ENCODE data around the gene FILIP1L. TPM values are rescaled to one million over a fixed set of nuclear protein-coding genes. Genes with fewer than 3 reads are reported as not detected.

FILIP1L gene
- total and polyA plus RNA-seq, 2 donors (not counting 1 experiment from before 2014, with no cell fraction given), result 0.32 to 0.48 TPM

- Histone ChIP-seq H3K27ac (ENCODE audit: low read length in 2 of 2) (no peak overlapping the region), H4K20me1 (ENCODE audit: control insufficient read depth, insufficient read depth, low read length, poor library complexity, severe bottlenecking) (no peaks in the 10 kb centered on the region), H3K79me2 (ENCODE audit: control insufficient read depth, insufficient read depth, low read length) (peaks cover 13% of the 10 kb centered on the region), H3K4me2 (replicated peaks; ENCODE audit: low read depth, low read length, poor library complexity, severe bottlenecking) (no peak overlapping the region), H3K27me3 (replicated peaks in 1 of 4; ENCODE audit: control extremely low read depth in 1 of 4, control insufficient read depth in 3 of 4, insufficient read depth in 4 of 4, low read length in 3 of 4) (no peaks in the 10 kb centered on the region), H2AFZ (ENCODE audit: insufficient read depth, low read depth, low read length, poor library complexity, severe bottlenecking) (no peak overlapping the region), H3K4me3 (ENCODE audit: control extremely low read depth in 1 of 5, extremely low read depth in 1 of 5, insufficient read depth in 1 of 5, low read depth in 2 of 5, low read length in 4 of 5) (no peak overlapping the region), H3K4me1 (ENCODE audit: control insufficient read depth in 2 of 2, insufficient read depth in 2 of 2, low read length in 2 of 2) (peaks cover 8 to 10% of the 10 kb centered on the region in 2 donors), H3K9me3 (ENCODE audit: control extremely low read depth in 1 of 3, control insufficient read depth in 2 of 3, insufficient read depth in 1 of 3, low read length in 2 of 3) (no peaks in the 10 kb centered on the region), H3K9ac (ENCODE audit: low read length) (no peak overlapping the region), H3K36me3 (replicated peaks in 1 of 2; ENCODE audit: control extremely low read depth in 1 of 2, control insufficient read depth in 1 of 2, extremely low read depth in 1 of 2, insufficient read depth in 2 of 2, low read length in 1 of 2) (no peaks in the 10 kb centered on the region)
- Mint-ChIP-seq H3K4me3 (no peak overlapping the region), H3K27me3 (no peaks in the 10 kb centered on the region), H3K9me3 (ENCODE audit: insufficient read depth) (no peaks in the 10 kb centered on the region), H3K4me1 (peaks cover 14% of the 10 kb centered on the region), H3K27ac (no peak overlapping the region)
- DNase-seq (no peak), ATAC-seq (ENCODE audit: low read depth) (no peak)
- TF ChIP-seq CTCF (IDR thresholded peaks at IDR 0.05) (no peak), EZH2 (IDR thresholded peaks at IDR 0.05; ENCODE audit: borderline replicate concordance, insufficient read depth, low read depth, low read length, poor library complexity, severe bottlenecking) (no peak)
- no CpG with 5 or more reads among the region's 4 CpGs for WGBS (ENCODE audit: insufficient coverage)
- intact Hi-C loops (cut with micrococcal nuclease), result no loop called here
- CTCF ChIA-PET, result interaction anchor here (2.1 to 2.5 kb wide), 2 partner anchors 12 to 409 kb away, joined by 9 to 21 read pairs; no protein-coding TSS in a partner anchor
- POLR2A ChIA-PET, result no interaction called here
Observed at GRCh38 chr3:99845331-99845730, 269.0 kb downstream of the FILIP1L start.

- POLR2A ChIA-PET, result no interaction called here
- no peak overlapping the region for H3K27ac ChIP-seq (ENCODE audit: low read length in 2 of 2)
- Mint-ChIP-seq H3K27ac (no peak overlapping the region), H3K27me3 (no peaks in the 10 kb centered on the region), H3K9me3 (ENCODE audit: insufficient read depth) (no peaks in the 10 kb centered on the region), H3K4me3 (no peak overlapping the region), H3K4me1 (peaks cover 14% of the 10 kb centered on the region)
- no peak overlapping the region for H3K4me2 ChIP-seq (replicated peaks; ENCODE audit: low read depth, low read length, poor library complexity, severe bottlenecking)
- no peak overlapping the region for H2AFZ ChIP-seq (ENCODE audit: insufficient read depth, low read depth, low read length, poor library complexity, severe bottlenecking)
- intact Hi-C loops (cut with micrococcal nuclease), result loop anchor here (1.0 kb wide), 1 partner anchor 411 kb away; no protein-coding TSS in a partner anchor
- H3K9ac ChIP-seq (ENCODE audit: low read length), result no peak overlapping the region
- CTCF ChIA-PET, result interaction anchor here (0.6 to 2.5 kb wide), 20 partner anchors 11 to 748 kb away, joined by 3 to 60 read pairs (median 3); partner anchors contain the start of gene TBC1D23
- no peak overlapping the region for H3K4me3 ChIP-seq (ENCODE audit: control extremely low read depth in 1 of 5, extremely low read depth in 1 of 5, insufficient read depth in 1 of 5, low read depth in 2 of 5, low read length in 4 of 5)
- H3K9me3 ChIP-seq (ENCODE audit: control extremely low read depth in 1 of 3, control insufficient read depth in 2 of 3, insufficient read depth in 1 of 3, low read length in 2 of 3), result no peaks in the 10 kb centered on the region
- ATAC-seq (ENCODE audit: low read depth), result no peak
- peaks cover 8 to 10% of the 10 kb centered on the region in 2 donors for H3K4me1 ChIP-seq (ENCODE audit: control insufficient read depth in 2 of 2, insufficient read depth in 2 of 2, low read length in 2 of 2)
- peaks cover 12% of the 10 kb centered on the region for H3K79me2 ChIP-seq (ENCODE audit: control insufficient read depth, insufficient read depth, low read length)
- H4K20me1 ChIP-seq (ENCODE audit: control insufficient read depth, insufficient read depth, low read length, poor library complexity, severe bottlenecking), result no peaks in the 10 kb centered on the region
- H3K27me3 ChIP-seq (replicated peaks in 1 of 4; ENCODE audit: control extremely low read depth in 1 of 4, control insufficient read depth in 3 of 4, insufficient read depth in 4 of 4, low read length in 3 of 4), result no peaks in the 10 kb centered on the region
- TF ChIP-seq EZH2 (IDR thresholded peaks at IDR 0.05; ENCODE audit: borderline replicate concordance, insufficient read depth, low read depth, low read length, poor library complexity, severe bottlenecking), result no peak
- peak; percentile 6 for TF ChIP-seq CTCF (IDR thresholded peaks at IDR 0.05)
- DNase-seq, result peak; percentile 10
- no peaks in the 10 kb centered on the region for H3K36me3 ChIP-seq (replicated peaks in 1 of 2; ENCODE audit: control extremely low read depth in 1 of 2, control insufficient read depth in 1 of 2, extremely low read depth in 1 of 2, insufficient read depth in 2 of 2, low read length in 1 of 2)
- WGBS (ENCODE audit: insufficient coverage), result 91% methylated on average over 9 of the region's 10 CpGs
Observed at GRCh38 chr3:99843590-99844258, 270.6 kb downstream of the FILIP1L start.

All from B cell (primary cell).